Esophagus muscularis mucosa (tissue), 4 donors: ENCODE results near the gene CDHR3. TPM values are rescaled to one million over a fixed set of nuclear protein-coding genes. Genes with fewer than 3 reads are reported as not detected.

ENCODE experiments used
- DNase-seq: peaks from one replicate; pipeline ENCODE4 v3.0.0-alpha.2; 2017; ENCODE audit errors: extremely low spot score
- H3K27ac ChIP-seq, 4 donors: fragments of 200-600 bp; sonication (generic); replicated peaks in 1 of 4; 1 replicate in 3 of 4; 2 replicates in 1 of 4; pipeline ENCODE4 v1.5.1; 2016 to 2019; ENCODE audit warnings: mild to moderate bottlenecking in 1 of 4
- H3K27me3 ChIP-seq, 4 donors: fragments of 200-600 bp; sonication (generic); one replicate each; pipeline versions ENCODE4 v1.5.1 to v1.6.0; 2016 to 2019
- H3K36me3 ChIP-seq, 4 donors: fragments of 200-600 bp; sonication (generic); one replicate each; pipeline ENCODE4 v1.5.1; 2016 to 2019
- H3K4me1 ChIP-seq, 4 donors: fragments of 200-600 bp; sonication (generic); one replicate each; pipeline ENCODE4 v1.5.1; 2016 to 2019
- H3K4me3 ChIP-seq, 4 donors: fragments of 200-600 bp; sonication (generic); 1 replicate in 2 of 4; 2 replicates in 2 of 4; pipeline ENCODE4 v1.5.1; 2016 to 2019; ENCODE audit warnings: mild to moderate bottlenecking in 4 of 4, moderate library complexity in 1 of 4
- H3K9me3 ChIP-seq, 4 donors: fragments of 200-600 bp; sonication (generic); 1 replicate in 3 of 4; 2 replicates in 1 of 4; pipeline ENCODE4 v1.5.1; 2016 to 2019
- EP300 ChIP-seq: sonication (generic); formaldehyde crosslinking; IDR thresholded peaks from one replicate; pipeline ENCODE4 v1.6.1; 2017; ENCODE audit warnings: antibody characterized with exemption
- POLR2A ChIP-seq: fragments of 450-650 bp; IDR thresholded peaks from one replicate; pipeline ENCODE4 v1.6.1; 2017; ENCODE audit warnings: antibody characterized with exemption, moderate library complexity, mild to moderate bottlenecking, low read depth
- POLR2AphosphoS5 ChIP-seq, 2 donors: sonication (generic); formaldehyde crosslinking; IDR thresholded peaks; one replicate each; pipeline ENCODE4 v1.6.1; 2017; ENCODE audit warnings: antibody characterized with exemption in 2 of 2
- WGBS: methylation state at CpG from one replicate; pipeline ENCODE4 v1.1.5; 2018; 5-methylcytosine and 5-hydroxymethylcytosine counted together
- intact Hi-C: fragments of 100-400 bp; cut with DNase I; formaldehyde crosslinking; loops from one replicate; pipeline ENCODE4 v1.15.1; 2023
- total RNA-seq, 4 donors: library from RNA; depleted of rRNA; stranded (reverse); fragments of >200 nt; gene quantifications; one replicate each; pipeline versions ENCODE4 v1.1.0 to v1.2.1, GENCODE V29; 2016
- TF ChIP-seq, protein P1 (sequence below), 3 experiments: fragments of 200-600 bp in 2 of 3; fragments of 450-650 bp in 1 of 3; sonication (generic) in 2 of 3; IDR thresholded peaks; one replicate each; pipeline ENCODE4 v1.5.1; 2017 to 2019; ENCODE audit warnings: antibody characterized with exemption in 3 of 3, mild to moderate bottlenecking in 2 of 3, moderate library complexity in 1 of 3

CDHR3 gene
- total RNA-seq, 4 donors from 2014 or later: 7.8 to 41.1 (median 21.2) TPM

DNA sequence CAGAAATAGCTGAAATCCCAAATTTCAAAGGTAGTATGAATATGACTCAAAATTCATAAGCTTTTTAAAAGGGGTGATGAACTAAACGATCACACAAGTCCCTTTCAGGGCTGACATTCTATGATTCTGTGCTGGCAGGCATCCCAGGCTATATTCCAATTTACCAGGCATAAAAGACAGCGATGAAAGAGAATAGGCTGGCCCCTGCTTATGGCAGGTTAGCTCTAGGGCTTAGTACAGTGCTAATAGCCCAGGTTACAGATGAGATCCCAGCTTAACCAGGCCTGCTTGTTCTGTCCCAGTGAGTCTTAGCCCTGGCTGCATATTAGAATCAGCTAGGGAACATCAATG, 56.4 kb downstream of the CDHR3 start:
- no peak for TF ChIP-seq POLR2AphosphoS5 (IDR thresholded peaks at IDR 0.05)
- TF ChIP-seq EP300: no peak
- TF ChIP-seq, protein P1, sequence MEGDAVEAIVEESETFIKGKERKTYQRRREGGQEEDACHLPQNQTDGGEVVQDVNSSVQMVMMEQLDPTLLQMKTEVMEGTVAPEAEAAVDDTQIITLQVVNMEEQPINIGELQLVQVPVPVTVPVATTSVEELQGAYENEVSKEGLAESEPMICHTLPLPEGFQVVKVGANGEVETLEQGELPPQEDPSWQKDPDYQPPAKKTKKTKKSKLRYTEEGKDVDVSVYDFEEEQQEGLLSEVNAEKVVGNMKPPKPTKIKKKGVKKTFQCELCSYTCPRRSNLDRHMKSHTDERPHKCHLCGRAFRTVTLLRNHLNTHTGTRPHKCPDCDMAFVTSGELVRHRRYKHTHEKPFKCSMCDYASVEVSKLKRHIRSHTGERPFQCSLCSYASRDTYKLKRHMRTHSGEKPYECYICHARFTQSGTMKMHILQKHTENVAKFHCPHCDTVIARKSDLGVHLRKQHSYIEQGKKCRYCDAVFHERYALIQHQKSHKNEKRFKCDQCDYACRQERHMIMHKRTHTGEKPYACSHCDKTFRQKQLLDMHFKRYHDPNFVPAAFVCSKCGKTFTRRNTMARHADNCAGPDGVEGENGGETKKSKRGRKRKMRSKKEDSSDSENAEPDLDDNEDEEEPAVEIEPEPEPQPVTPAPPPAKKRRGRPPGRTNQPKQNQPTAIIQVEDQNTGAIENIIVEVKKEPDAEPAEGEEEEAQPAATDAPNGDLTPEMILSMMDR (IDR thresholded peaks at IDR 0.05): no peak
- no peak for TF ChIP-seq POLR2A
- WGBS: 87% methylated on average over 2 of the region's 2 CpGs
- Histone ChIP-seq H3K4me1 (peaks cover 3 to 30% (median 29%) of the 10 kb centered on the region in 4 donors), H3K4me3 (no peak overlapping the region), H3K27me3 (no peaks in the 10 kb centered on the region), H3K9me3 (no peaks in the 10 kb centered on the region), H3K27ac (no peak overlapping the region), H3K36me3 (no peaks in the 10 kb centered on the region)
- intact Hi-C loops: no loop called here
- no peak for DNase-seq

DNA sequence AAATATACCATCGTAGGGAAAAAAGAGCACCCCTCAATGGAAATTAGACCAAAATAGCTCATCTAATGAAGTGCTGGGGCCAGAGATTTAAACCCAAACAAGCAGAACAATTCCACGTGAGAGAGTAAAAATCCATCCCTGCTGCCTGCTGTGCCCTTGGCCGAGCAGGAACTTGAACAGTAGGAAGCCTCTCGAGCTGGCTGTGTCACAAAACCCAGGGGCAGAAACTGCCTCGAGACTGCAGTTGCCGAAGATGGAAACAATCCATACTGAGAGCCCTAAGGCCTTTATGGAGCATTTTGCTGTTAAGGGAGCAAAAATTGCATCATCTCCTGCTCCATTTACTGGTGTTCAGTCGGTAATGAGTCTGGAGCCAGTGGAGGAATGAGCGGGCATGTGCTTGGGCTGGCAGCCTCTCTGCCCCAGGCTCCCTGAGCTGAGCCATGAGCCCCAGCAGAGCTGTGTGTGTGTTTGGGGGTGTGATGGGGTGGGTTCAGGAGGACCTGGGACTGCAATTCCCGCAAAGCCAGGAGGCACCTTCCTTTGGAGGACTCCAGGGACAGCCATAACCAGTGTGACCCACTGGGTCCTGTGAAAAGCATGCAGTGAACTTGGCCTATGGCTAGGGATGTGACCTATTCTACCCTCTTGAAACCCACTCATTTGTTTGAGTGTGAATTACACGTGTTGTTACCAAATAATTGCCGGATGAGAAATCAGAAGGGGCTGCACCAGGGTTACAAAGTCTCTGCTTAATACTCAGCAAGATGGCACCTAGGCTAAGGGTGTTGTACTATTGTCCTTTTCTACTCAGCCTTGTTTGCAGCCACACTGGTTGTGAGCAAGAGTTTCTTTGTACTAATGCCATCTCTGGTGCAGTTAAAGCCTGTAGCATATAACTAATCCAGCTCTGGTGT, 58.3 kb downstream of the CDHR3 start:
- DNase-seq: no peak
- WGBS: 57% methylated on average over 11 of the region's 11 CpGs
- Histone ChIP-seq H3K4me1 (peaks cover 3 to 17% (median 16%) of the 10 kb centered on the region in 4 donors), H3K27ac (peak overlapping the region; percentile 52 to 72 (median 65)), H3K4me3 (no peak overlapping the region), H3K36me3 (peaks cover 0 to 6% (median 0%) of the 10 kb centered on the region in 4 donors), H3K27me3 (no peaks in the 10 kb centered on the region), H3K9me3 (no peaks in the 10 kb centered on the region)
- intact Hi-C loops: no loop called here
- TF ChIP-seq POLR2A (no peak), EP300 (no peak)

DNA sequence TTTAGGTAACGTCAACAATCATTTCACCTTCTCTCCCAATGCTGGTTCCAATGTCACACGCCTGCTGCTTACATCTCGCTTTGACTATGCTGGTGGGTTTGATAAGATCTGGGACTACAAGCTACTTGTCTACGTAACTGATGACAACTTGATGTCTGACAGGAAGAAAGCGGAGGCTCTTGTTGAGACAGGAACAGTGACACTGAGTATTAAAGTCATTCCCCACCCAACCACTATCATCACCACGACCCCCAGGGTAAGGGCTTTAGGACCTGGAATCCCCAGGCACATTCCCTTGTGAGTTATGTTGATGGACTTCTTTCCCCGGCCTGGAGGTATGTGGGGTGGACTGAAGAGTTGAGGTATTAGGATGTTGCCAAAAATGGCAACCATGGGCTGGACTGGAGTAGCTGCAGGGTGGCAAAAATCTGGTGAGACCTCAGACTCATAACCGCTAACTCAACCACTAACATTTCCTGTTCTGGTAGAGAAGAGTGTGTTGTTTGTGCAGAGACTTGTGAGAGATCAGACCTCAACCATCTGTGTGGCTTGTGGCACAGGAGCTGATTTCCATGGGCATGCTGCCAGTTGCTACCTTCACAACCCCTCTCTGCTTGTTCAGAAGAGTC, 59.2 kb downstream of the CDHR3 start:
- no peaks in the 10 kb centered on the region for H3K9me3 ChIP-seq
- WGBS: 77% methylated on average over 8 of the region's 8 CpGs
- no peak overlapping the region for H3K27ac ChIP-seq
- peaks cover 3 to 14% (median 13%) of the 10 kb centered on the region in 4 donors for H3K4me1 ChIP-seq
- H3K4me3 ChIP-seq: no peak overlapping the region
- peaks cover 0 to 6% (median 0%) of the 10 kb centered on the region in 4 donors for H3K36me3 ChIP-seq
- DNase-seq: no peak
- intact Hi-C loops: no loop called here
- H3K27me3 ChIP-seq: no peaks in the 10 kb centered on the region
- TF ChIP-seq POLR2A (no peak), POLR2AphosphoS5 (IDR thresholded peaks at IDR 0.05) (no peak), EP300 (no peak)
- TF ChIP-seq, protein P1 (IDR thresholded peaks at IDR 0.05): no peak

DNA sequence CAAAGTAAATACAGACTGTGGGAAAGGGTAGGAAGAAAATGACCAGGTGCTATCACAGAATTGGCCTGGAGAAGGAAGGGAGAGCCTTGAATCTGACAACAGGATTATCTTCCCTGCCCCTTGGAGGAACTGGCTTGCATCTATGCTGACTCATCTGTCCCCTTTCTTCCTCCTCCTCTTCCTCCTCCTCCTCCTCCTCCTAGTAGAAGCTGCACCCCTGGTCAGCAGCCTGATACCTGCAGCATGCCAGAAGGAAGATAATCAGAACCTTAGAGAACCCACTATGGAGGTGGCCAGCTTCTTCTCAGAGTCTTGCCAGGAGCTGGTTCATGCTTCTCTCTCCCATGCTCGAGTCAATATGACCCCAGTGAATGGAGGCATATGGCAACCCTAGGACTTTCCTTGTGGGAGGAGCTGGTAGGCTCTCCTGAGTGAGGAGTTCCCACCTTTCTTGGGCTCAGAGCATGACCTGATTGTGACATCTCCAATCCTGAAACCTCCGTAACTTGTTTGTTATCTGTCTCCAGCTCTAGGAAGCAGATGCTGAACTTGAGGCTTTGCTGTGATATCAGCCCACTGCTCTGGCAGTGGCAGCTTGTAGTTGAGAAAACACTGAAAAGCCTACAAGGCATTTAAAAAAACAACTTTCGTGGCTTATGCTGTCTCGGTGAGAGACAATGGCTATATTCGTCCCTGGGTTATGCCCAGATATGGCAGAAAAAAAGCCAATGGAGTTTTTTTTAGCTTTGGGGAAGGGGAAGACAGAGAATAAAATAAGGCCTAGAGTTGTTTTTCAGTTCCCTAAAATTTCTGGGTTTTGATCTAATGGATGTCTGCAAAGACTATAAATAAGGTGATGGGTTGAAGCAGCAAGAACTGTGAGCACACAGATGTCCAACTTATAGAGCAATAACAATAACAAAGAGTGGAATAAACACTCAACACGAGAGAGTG, 60.6 kb downstream of the CDHR3 start:
- Histone ChIP-seq H3K27ac (no peak overlapping the region), H3K4me1 (peaks cover 3 to 14% (median 13%) of the 10 kb centered on the region in 4 donors), H3K27me3 (no peaks in the 10 kb centered on the region), H3K36me3 (peaks cover 0 to 6% (median 0%) of the 10 kb centered on the region in 4 donors), H3K4me3 (no peak overlapping the region), H3K9me3 (no peaks in the 10 kb centered on the region)
- intact Hi-C loops: no loop called here
- TF ChIP-seq POLR2AphosphoS5 (IDR thresholded peaks at IDR 0.05) (no peak), POLR2A (no peak), EP300 (no peak)
- TF ChIP-seq, protein P1 (IDR thresholded peaks at IDR 0.05): no peak
- 78% methylated on average over 6 of the region's 6 CpGs for WGBS
- DNase-seq: no peak
